Loucy (cell line): Measurements from ENCODE around the gene GFM1.

Experiments used
- H2AFZ ChIP-seq: fragments of 200-600 bp; sonication (generic); 2 replicates; pipeline ENCODE4 v1.6.0; 2016; ENCODE audit warnings: antibody characterized with exemption, mild to moderate bottlenecking, low read length, moderate library complexity
- H3F3A ChIP-seq: fragments of 200-600 bp; 2 replicates; pipeline ENCODE4 v1.6.0; 2016; ENCODE audit warnings: antibody characterized with exemption, low read depth, mild to moderate bottlenecking
- H3K27me3 ChIP-seq: fragments of 200-600 bp; sonication (generic); 2 replicates; pipeline ENCODE4 v1.6.1; 2014; ENCODE audit warnings: low read length, mild to moderate bottlenecking; ENCODE audit not compliant: insufficient read depth, poor library complexity, severe bottlenecking
- H3K36me3 ChIP-seq: fragments of 200-600 bp; sonication (generic); 2 replicates; pipeline ENCODE4 v1.6.1; 2016; ENCODE audit warnings: low read length; ENCODE audit not compliant: insufficient read depth
- H3K4me1 ChIP-seq: fragments of 200-600 bp; sonication (generic); 2 replicates; pipeline ENCODE4 v1.5.1; 2014; ENCODE audit warnings: low read length, mild to moderate bottlenecking; ENCODE audit not compliant: insufficient read depth, poor library complexity, severe bottlenecking
- H3K4me2 ChIP-seq: fragments of 200-600 bp; sonication (generic); 2 replicates; pipeline ENCODE4 v1.6.0; 2014; ENCODE audit warnings: antibody characterized with exemption, low read length, low read depth, mild to moderate bottlenecking; ENCODE audit not compliant: poor library complexity, severe bottlenecking
- H3K4me3 ChIP-seq: fragments of 200-600 bp; sonication (generic); 2 replicates; pipeline ENCODE4 v1.5.1; 2014; ENCODE audit warnings: low read length, mild to moderate bottlenecking, mixed read lengths; ENCODE audit not compliant: poor library complexity, severe bottlenecking
- H3K79me2 ChIP-seq: fragments of 200-600 bp; sonication (generic); 2 replicates; pipeline ENCODE4 v1.6.1; 2014; ENCODE audit warnings: low read length; ENCODE audit not compliant: insufficient read depth
- H3K9ac ChIP-seq: fragments of 200-600 bp; sonication (generic); 2 replicates; pipeline ENCODE4 v1.6.0; 2014; ENCODE audit warnings: mild to moderate bottlenecking, low read depth, low read length, moderate library complexity; ENCODE audit not compliant: poor library complexity, severe bottlenecking
- H3K9me2 ChIP-seq: fragments of 200-600 bp; sonication (generic); replicated peaks from 2 replicates; pipeline ENCODE4 v1.6.1; 2016; ENCODE audit warnings: low read depth, low read length, mixed read lengths
- H3K9me3 ChIP-seq: fragments of 200-600 bp; sonication (generic); 2 replicates; pipeline ENCODE4 v1.6.1; 2014; ENCODE audit warnings: mild to moderate bottlenecking, antibody characterized with exemption, low read length, low read depth; ENCODE audit not compliant: insufficient read depth
- H4K20me1 ChIP-seq: fragments of 200-600 bp; sonication (generic); 2 replicates; pipeline ENCODE4 v1.6.0; 2014; ENCODE audit warnings: antibody characterized with exemption, low read length, mild to moderate bottlenecking; ENCODE audit not compliant: insufficient read depth, poor library complexity, severe bottlenecking
- EZH2phosphoT487 ChIP-seq: fragments of 200-600 bp; IDR thresholded peaks from 2 replicates; pipeline ENCODE4 v1.6.1; 2018; ENCODE audit warnings: antibody characterized with exemption, mild to moderate bottlenecking, moderate library complexity, borderline replicate concordance
- TF ChIP-seq, protein P1 (sequence below): fragments of 200-600 bp; sonication (generic); conservative IDR thresholded peaks from 2 replicates; pipeline ENCODE4 v1.5.1; 2014; ENCODE audit warnings: mild to moderate bottlenecking, antibody characterized with exemption, low read length

Gene GFM1

DNA sequence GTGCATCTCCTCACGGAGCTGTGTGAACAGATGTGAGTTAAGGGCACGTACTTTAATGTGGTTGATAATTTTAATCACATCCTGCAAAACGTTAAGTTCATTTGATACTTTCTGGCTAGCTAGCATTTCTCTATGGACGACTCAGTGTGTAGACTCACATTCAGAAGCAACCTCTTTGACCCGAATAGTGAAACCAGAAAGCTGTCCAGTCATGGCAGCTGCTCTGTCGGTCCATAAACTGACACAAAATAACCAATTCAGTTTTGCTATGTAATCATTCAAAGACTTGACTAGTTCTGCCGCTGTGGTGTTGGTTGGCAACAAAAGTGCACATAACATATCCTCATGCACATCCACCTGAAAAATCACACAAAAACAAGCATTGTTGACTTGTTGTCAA lies 3.7 kb upstream of the GFM1 start:
- Histone ChIP-seq H3K79me2 (peaks cover 12% of the 10 kb centered on the region), H3F3A (no peaks in the 10 kb centered on the region), H3K36me3 (no peaks in the 10 kb centered on the region), H3K9ac (no peak overlapping the region), H2AFZ (no peak overlapping the region), H3K4me1 (peaks cover 3% of the 10 kb centered on the region), H3K9me2 (no peaks in the 10 kb centered on the region), H3K9me3 (no peaks in the 10 kb centered on the region), H4K20me1 (peaks cover 10% of the 10 kb centered on the region), H3K4me2 (no peak overlapping the region), H3K27me3 (no peaks in the 10 kb centered on the region), H3K4me3 (no peak overlapping the region)
- TF ChIP-seq, protein P1, sequence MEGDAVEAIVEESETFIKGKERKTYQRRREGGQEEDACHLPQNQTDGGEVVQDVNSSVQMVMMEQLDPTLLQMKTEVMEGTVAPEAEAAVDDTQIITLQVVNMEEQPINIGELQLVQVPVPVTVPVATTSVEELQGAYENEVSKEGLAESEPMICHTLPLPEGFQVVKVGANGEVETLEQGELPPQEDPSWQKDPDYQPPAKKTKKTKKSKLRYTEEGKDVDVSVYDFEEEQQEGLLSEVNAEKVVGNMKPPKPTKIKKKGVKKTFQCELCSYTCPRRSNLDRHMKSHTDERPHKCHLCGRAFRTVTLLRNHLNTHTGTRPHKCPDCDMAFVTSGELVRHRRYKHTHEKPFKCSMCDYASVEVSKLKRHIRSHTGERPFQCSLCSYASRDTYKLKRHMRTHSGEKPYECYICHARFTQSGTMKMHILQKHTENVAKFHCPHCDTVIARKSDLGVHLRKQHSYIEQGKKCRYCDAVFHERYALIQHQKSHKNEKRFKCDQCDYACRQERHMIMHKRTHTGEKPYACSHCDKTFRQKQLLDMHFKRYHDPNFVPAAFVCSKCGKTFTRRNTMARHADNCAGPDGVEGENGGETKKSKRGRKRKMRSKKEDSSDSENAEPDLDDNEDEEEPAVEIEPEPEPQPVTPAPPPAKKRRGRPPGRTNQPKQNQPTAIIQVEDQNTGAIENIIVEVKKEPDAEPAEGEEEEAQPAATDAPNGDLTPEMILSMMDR: no peak
- no peak for TF ChIP-seq EZH2phosphoT487

GRCh38 chr3:158642005-158642404 lies 2.3 kb upstream of the GFM1 start:
- H3K9me2 ChIP-seq: no peaks in the 10 kb centered on the region
- peaks cover 25% of the 10 kb centered on the region for H3K79me2 ChIP-seq
- no peaks in the 10 kb centered on the region for H3K27me3 ChIP-seq
- H3K4me2 ChIP-seq: no peak overlapping the region
- peaks cover 18% of the 10 kb centered on the region for H4K20me1 ChIP-seq
- no peak overlapping the region for H3K4me3 ChIP-seq
- peaks cover 11% of the 10 kb centered on the region for H3K4me1 ChIP-seq
- no peak overlapping the region for H2AFZ ChIP-seq
- no peak overlapping the region for H3K9ac ChIP-seq
- H3K9me3 ChIP-seq: no peaks in the 10 kb centered on the region
- no peaks in the 10 kb centered on the region for H3F3A ChIP-seq
- no peaks in the 10 kb centered on the region for H3K36me3 ChIP-seq
- TF ChIP-seq, protein P1: no peak
- no peak for TF ChIP-seq EZH2phosphoT487

DNA sequence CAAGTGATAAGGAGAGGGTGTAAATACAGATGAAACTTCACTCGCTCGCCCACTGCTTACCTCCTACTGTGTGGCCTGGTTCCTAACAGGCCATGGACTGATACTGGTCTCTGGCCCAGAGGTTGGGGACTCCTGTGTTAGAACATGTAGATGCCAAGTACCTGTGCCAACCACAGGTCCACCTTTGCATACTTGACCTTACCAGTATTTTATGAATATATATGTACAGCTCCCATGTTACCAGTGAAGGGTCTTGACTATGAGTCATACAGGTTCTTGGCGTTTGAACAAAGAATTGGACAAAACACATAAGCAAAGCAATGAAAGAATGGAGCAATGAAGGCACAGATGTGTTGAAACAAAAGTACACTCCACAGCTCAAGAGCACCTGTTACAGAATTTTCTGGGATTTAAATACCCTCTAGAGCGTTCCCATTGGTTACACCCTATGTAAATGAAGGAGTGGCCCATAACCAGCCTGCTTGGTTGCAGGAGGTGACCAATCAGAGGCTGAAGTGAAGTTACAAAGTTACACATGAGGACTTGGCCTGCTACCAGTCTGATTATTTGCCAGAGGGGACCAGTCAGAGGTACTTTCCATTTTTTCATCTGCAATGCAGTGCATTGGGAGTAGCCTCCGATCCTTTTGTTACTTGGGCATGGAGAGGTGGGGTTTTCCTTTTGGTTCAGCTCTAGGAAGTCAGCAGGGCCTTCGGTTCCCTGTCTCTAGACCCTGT lies 1.7 kb upstream of the GFM1 start:
- 0 out of 2 replicates have a peak overlapping the region, but pooled peaks have one; percentile 36 for H2AFZ ChIP-seq
- no peaks in the 10 kb centered on the region for H3K27me3 ChIP-seq
- H3K4me2 ChIP-seq: no peak overlapping the region
- TF ChIP-seq EZH2phosphoT487: no peak
- TF ChIP-seq, protein P1: no peak
- no peaks in the 10 kb centered on the region for H3K9me2 ChIP-seq
- H3K4me3 ChIP-seq: no peak overlapping the region
- no peaks in the 10 kb centered on the region for H3K36me3 ChIP-seq
- no peak overlapping the region for H3K9ac ChIP-seq
- peaks cover 31% of the 10 kb centered on the region for H3K79me2 ChIP-seq
- H4K20me1 ChIP-seq: peaks cover 18% of the 10 kb centered on the region
- H3F3A ChIP-seq: no peaks in the 10 kb centered on the region
- H3K9me3 ChIP-seq: no peaks in the 10 kb centered on the region
- peaks cover 11% of the 10 kb centered on the region for H3K4me1 ChIP-seq
